ENCODE results near the gene CABCOCO1. TPM values are rescaled to one million over a fixed set of nuclear protein-coding genes. Genes with fewer than 3 reads are reported as not detected.

The CABCOCO1 gene
- total and polyA plus RNA-seq, 9 of the 15 experiments (the other 6 are each of a cell fraction or from before 2014, with no cell fraction given), result 0.04 TPM; not detected in 8

GRCh38 chr10:61781969-61782403, 119.3 kb downstream of the CABCOCO1 start (continued):
- peak; percentile 92 for TF ChIP-seq ZEB2 (IDR thresholded peaks at IDR 0.05)
- peak; percentile 59; the same call in 1 of the 2 replicates for TF ChIP-seq ZNF644 (tag; IDR thresholded peaks at IDR 0.05; ENCODE audit: low read depth)
- TF ChIP-seq DACH1 (IDR thresholded peaks at IDR 0.05; ENCODE audit: partially characterized antibody), result peak; percentile 15
- no peak for TF ChIP-seq SMARCC2 (IDR thresholded peaks at IDR 0.05; ENCODE audit: low read depth)
- no peak for TF ChIP-seq NELFE (IDR thresholded peaks at IDR 0.05; ENCODE audit: insufficient read depth, insufficient read length)
- TF ChIP-seq CC2D1A (IDR thresholded peaks at IDR 0.05), result 0 out of 2 replicates have a peak, but pooled peaks have one; percentile 15
- TF ChIP-seq PKNOX1 (IDR thresholded peaks at IDR 0.05), result 0 out of 2 replicates have a peak, but pooled peaks have one; percentile 35
- 0 out of 2 replicates have a peak, but pooled peaks have one; percentile 43 for TF ChIP-seq CREM (IDR thresholded peaks at IDR 0.05; ENCODE audit: low read depth)
- peak in 1 of 2 experiments; percentile 65; a peak in 1 of 3 replicates for TF ChIP-seq CBX3 (IDR thresholded peaks at IDR 0.05; ENCODE audit: borderline replicate concordance in 1 of 2, low read length in 2 of 2)
- TF ChIP-seq ZNF584 (CRISPR knock-in tag; IDR thresholded peaks at IDR 0.05; ENCODE audit: low read depth), result no peak
- TF ChIP-seq JUND (IDR thresholded peaks at IDR 0.05; ENCODE audit: borderline replicate concordance, low read depth, low read length), result peak; percentile 84
- peak; percentile 83; the same call in 1 of the 3 replicates for TF ChIP-seq JUND (tag; IDR thresholded peaks at IDR 0.05; ENCODE audit: borderline replicate concordance, low read depth, low read length)
- TF ChIP-seq ZNF699 (CRISPR knock-in tag; IDR thresholded peaks at IDR 0.05; ENCODE audit: insufficient replicate concordance), result no peak
- TF ChIP-seq ZNF280B (CRISPR knock-in tag; IDR thresholded peaks at IDR 0.05), result no peak
- peak; percentile 77 for TF ChIP-seq ARID1B (IDR thresholded peaks at IDR 0.05)
- TF ChIP-seq SOX6 (IDR thresholded peaks at IDR 0.05), result peak; percentile 74
- TF ChIP-seq FOSL1 (tag; conservative IDR thresholded peaks at IDR 0.05), result peak; percentile 89
- TF ChIP-seq ZNF609 (CRISPR knock-in tag; IDR thresholded peaks at IDR 0.05; ENCODE audit: borderline replicate concordance), result no peak
- peak; percentile 57 for TF ChIP-seq ZBTB2 (IDR thresholded peaks at IDR 0.05)
- peak; percentile 98 for TF ChIP-seq ESRRA (IDR thresholded peaks at IDR 0.05; ENCODE audit: borderline replicate concordance, low read depth)
- peak; percentile 70; the same call in 1 of the 2 replicates for TF ChIP-seq DMBX1 (CRISPR knock-in tag; IDR thresholded peaks at IDR 0.05; ENCODE audit: borderline replicate concordance)

Data from K562 (cell line).